ENCODE data around the gene KCNK17. TPM values are rescaled to one million over a fixed set of nuclear protein-coding genes. Genes with fewer than 3 reads are reported as not detected.
A peak's percentile ranks its signal among the peaks of the same experiment; 100 is the strongest.

The KCNK17 gene
- total and polyA plus RNA-seq, 9 of the 15 experiments (the other 6 are each of a cell fraction or from before 2014, with no cell fraction given): not detected

GRCh38 chr6:39347906-39348585 is 33.8 kb upstream of the KCNK17 start (continued):
- TF ChIP-seq GABPA (tag; conservative IDR thresholded peaks at IDR 0.05; ENCODE audit: low read depth) (no peak), ZBTB49 (CRISPR knock-in tag; IDR thresholded peaks at IDR 0.05; ENCODE audit: borderline replicate concordance) (0 out of 2 replicates have a peak, but pooled peaks have one; percentile 55), STAG1 (CRISPR knock-in tag; IDR thresholded peaks at IDR 0.05; ENCODE audit: borderline replicate concordance) (peak; percentile 77; the same call in 1 of the 2 replicates), MAZ (CRISPR knock-in tag; conservative IDR thresholded peaks at IDR 0.05 in 1 of 2, IDR thresholded peaks at IDR 0.05 in 1 of 2) (0 out of 4 replicates have a peak, but pooled peaks of 1 of the 2 experiments have one; percentile 36), SMC3 (conservative IDR thresholded peaks at IDR 0.05; ENCODE audit: insufficient read depth, low read depth, low read length) (peak; percentile 66)

GRCh38 chr6:39347206-39347605 is 33.0 kb upstream of the KCNK17 start:
- no peak overlapping the region for H3K27ac ChIP-seq (ENCODE audit: extremely low read depth, low read depth, low read length)
- no peaks in the 10 kb centered on the region for H3K4me1 ChIP-seq (replicated peaks in 1 of 2; ENCODE audit: control insufficient read depth in 2 of 2, insufficient read depth in 2 of 2, low read length in 2 of 2)
- H3K9me1 ChIP-seq (ENCODE audit: control insufficient read depth, insufficient read depth, low read length): no peaks in the 10 kb centered on the region
- H2AFZ ChIP-seq (ENCODE audit: low read depth, low read length): no peak overlapping the region
- H3K27me3 ChIP-seq (ENCODE audit: control insufficient read depth in 2 of 2, insufficient read depth in 2 of 2, low read length in 2 of 2): peaks cover 20 to 30% of the 10 kb centered on the region in 2 experiments; a peak in 4 of 5 replicates
- peaks cover 6% of the 10 kb centered on the region; the same call in 1 of the 2 replicates for H4K20me1 ChIP-seq (replicated peaks; ENCODE audit: control insufficient read depth, insufficient read depth, low read length)
- intact Hi-C loops (cut with micrococcal nuclease): loop anchor here (5.0 kb wide), 2 partner anchors 545 to 960 kb away; no protein-coding TSS in a partner anchor
- no peak overlapping the region for H3K9ac ChIP-seq (ENCODE audit: insufficient read depth in 1 of 2, low read depth in 2 of 2, low read length in 2 of 2)
- no TSS peak for BruUV-seq (replicated peaks)
- H3K9me3 ChIP-seq (replicated peaks; ENCODE audit: control insufficient read depth, insufficient read depth, low read depth, low read length): no peaks in the 10 kb centered on the region
- WGBS (ENCODE audit: insufficient coverage, low coverage, missing lambda C conversion rate): 4% methylated on average over 6 of the region's 6 CpGs
- no peak for DNase-seq (ENCODE audit: extremely low read depth in 1 of 4, low spot score in 3 of 4)
- ChIA-PET CTCF (ENCODE audit: low intra/inter-chr PET ratio) (interaction anchor here (1.1 kb wide), 1 partner anchor 546 kb away, joined by 5 read pairs; no protein-coding TSS in a partner anchor), POLR2A (interaction anchor here (0.7 to 0.8 kb wide), 2 partner anchors 20 to 305 kb away, joined by 3 to 4 read pairs; no protein-coding TSS in a partner anchor)
- no peak; the same call in 2 of the 3 replicates for ATAC-seq
- in situ Hi-C loops (cut with MboI): no loop called here
- H3K4me3 ChIP-seq: no peak overlapping the region
- no peaks in the 10 kb centered on the region for H3K79me2 ChIP-seq (ENCODE audit: control insufficient read depth, insufficient read depth, low read length)
- FAIRE-seq: no peak
- TF ChIP-seq EP400 (IDR thresholded peaks at IDR 0.05) (no peak), PHB (CRISPR knock-in tag; IDR thresholded peaks at IDR 0.05) (no peak), MNT (conservative IDR thresholded peaks at IDR 0.05) (no peak)
- no peaks in the 10 kb centered on the region for H3K36me3 ChIP-seq (ENCODE audit: control insufficient read depth, insufficient read depth, low read length)
- no peak overlapping the region for H3K4me2 ChIP-seq (ENCODE audit: insufficient read depth, low read length)

Data from K562 (cell line).